GM12878 (cell line): ENCODE results near the gene FMNL2.

ENCODE experiments used
- CTCF ChIP-seq, 3 experiments: IDR thresholded peaks in 2 of 3; conservative IDR thresholded peaks in 1 of 3; 2 replicates each; pipeline ENCODE4 v1.5.1; 2011; ENCODE audit warnings: low read depth in 3 of 3, low read length in 3 of 3, mild to moderate bottlenecking in 3 of 3, control low read depth in 2 of 3, moderate library complexity in 2 of 3, inconsistent platforms in 1 of 3, mixed read lengths in 1 of 3; ENCODE audit not compliant: control insufficient read depth in 2 of 3, insufficient read depth in 1 of 3; ENCODE audit errors: extremely low read depth in 1 of 3
- HDAC2 ChIP-seq: fragments of 200-600 bp; sonication (generic); IDR thresholded peaks from 2 replicates; pipeline ENCODE4 v1.6.1; 2017
- HDGF ChIP-seq: fragments of 450-650 bp; IDR thresholded peaks from 2 replicates; pipeline ENCODE4 v1.6.1; 2016; ENCODE audit warnings: antibody characterized with exemption
- MAX ChIP-seq: IDR thresholded peaks from 2 replicates; pipeline ENCODE4 v1.6.1; 2012; ENCODE audit warnings: low read depth, low read length, improper control_type of control experiment
- PBX3 ChIP-seq: IDR thresholded peaks from 2 replicates; pipeline ENCODE4 v1.6.1; 2011; ENCODE audit warnings: mild to moderate bottlenecking, low read depth, low read length, moderate library complexity; ENCODE audit not compliant: insufficient replicate concordance
- POLR2A ChIP-seq: IDR thresholded peaks from 2 replicates; pipeline ENCODE4 v1.6.1; 2011; ENCODE audit warnings: low read depth, mild to moderate bottlenecking, low read length
- POLR2AphosphoS5 ChIP-seq: IDR thresholded peaks from 2 replicates; pipeline ENCODE4 v1.6.1; 2011; ENCODE audit warnings: mild to moderate bottlenecking, low read length, inconsistent platforms
- SPI1 ChIP-seq: IDR thresholded peaks from 2 replicates; pipeline ENCODE4 v1.6.1; 2011; ENCODE audit warnings: low read depth, mild to moderate bottlenecking, low read length, moderate library complexity, borderline replicate concordance; ENCODE audit not compliant: insufficient read depth

- TF ChIP-seq HDAC2 = no peak
- no peak for TF ChIP-seq PBX3
- TF ChIP-seq POLR2A = no peak
- no peak for TF ChIP-seq SPI1
- no peak for TF ChIP-seq POLR2AphosphoS5
- no peak for TF ChIP-seq MAX
- no peak for TF ChIP-seq CTCF (IDR thresholded peaks at IDR 0.05 in 2 of 3, conservative IDR thresholded peaks at IDR 0.05 in 1 of 3; ENCODE audit: control insufficient read depth in 2 of 3, extremely low read depth in 1 of 3, insufficient read depth in 1 of 3, low read depth in 3 of 3, low read length in 3 of 3)
- no peak for TF ChIP-seq HDGF
Measured at GRCh38 chr2:152405206-152406118, 70.5 kb downstream of the FMNL2 start.
